A549 (cell line): ENCODE data around the gene TPRX1.

ENCODE experiments used
- EHMT2 ChIP-seq: fragments of 200-600 bp; sonication (generic); IDR thresholded peaks from 2 replicates; pipeline ENCODE4 v1.6.1; 2016; ENCODE audit warnings: antibody characterized with exemption, low read depth, mild to moderate bottlenecking, moderate library complexity
- ELK1 ChIP-seq: fragments of 150-350 bp; IDR thresholded peaks from 2 replicates; pipeline ENCODE4 v1.6.1; 2014; ENCODE audit warnings: low read depth, mild to moderate bottlenecking, low read length
- EP300 ChIP-seq, 2 experiments: fragments of >200 bp; sonication (Bioruptor Twin); formaldehyde crosslinking; IDR thresholded peaks; 2 replicates in 1 of 2; 3 replicates in 1 of 2; pipeline ENCODE4 v1.6.1; 2016 to 2017
- NFE2L2 ChIP-seq: fragments of 150-350 bp; conservative IDR thresholded peaks from 2 replicates; pipeline ENCODE4 v1.6.1; 2014; ENCODE audit warnings: low read length
- NR3C1 ChIP-seq: fragments of >200 bp; sonication (Bioruptor Twin); formaldehyde crosslinking; IDR thresholded peaks from 3 replicates; pipeline ENCODE4 v1.6.1; 2017
- PBX3 ChIP-seq: IDR thresholded peaks from 2 replicates; pipeline ENCODE4 v1.6.1; 2012
- PHF8 ChIP-seq: fragments of 200-600 bp; sonication (generic); IDR thresholded peaks from 2 replicates; pipeline ENCODE4 v1.6.1; 2016; ENCODE audit warnings: low read depth, mild to moderate bottlenecking, antibody characterized with exemption, moderate library complexity, borderline replicate concordance
- POLR2A ChIP-seq: IDR thresholded peaks from 2 replicates; pipeline ENCODE4 v1.6.1; 2012; ENCODE audit warnings: mild to moderate bottlenecking, low read length
- RAD21 ChIP-seq, 2 experiments: fragments of >200 bp in 1 of 2; sonication (Bioruptor Twin) in 1 of 2; formaldehyde crosslinking in 1 of 2; IDR thresholded peaks in 1 of 2; conservative IDR thresholded peaks in 1 of 2; 2 replicates in 1 of 2; 3 replicates in 1 of 2; pipeline ENCODE4 v1.6.1; 2012 to 2018; ENCODE audit warnings: inconsistent platforms in 1 of 2
- REST ChIP-seq: fragments of 200-600 bp; sonication (generic); IDR thresholded peaks from 2 replicates; pipeline ENCODE4 v1.6.1; 2016; ENCODE audit warnings: antibody characterized with exemption, mild to moderate bottlenecking, moderate library complexity
- RFX5 ChIP-seq: fragments of 450-650 bp; IDR thresholded peaks from 2 replicates; pipeline ENCODE4 v1.7.1; 2014; ENCODE audit warnings: antibody characterized with exemption, mild to moderate bottlenecking, moderate library complexity
- TF ChIP-seq, protein P1 (sequence below): fragments of >200 bp; sonication (Bioruptor Twin); formaldehyde crosslinking; IDR thresholded peaks from 3 replicates; pipeline ENCODE4 v1.5.1; 2016

GRCh38 chr19:47853003-47853402 lies 48.7 kb upstream of the TPRX1 start:
- TF ChIP-seq, protein P1, sequence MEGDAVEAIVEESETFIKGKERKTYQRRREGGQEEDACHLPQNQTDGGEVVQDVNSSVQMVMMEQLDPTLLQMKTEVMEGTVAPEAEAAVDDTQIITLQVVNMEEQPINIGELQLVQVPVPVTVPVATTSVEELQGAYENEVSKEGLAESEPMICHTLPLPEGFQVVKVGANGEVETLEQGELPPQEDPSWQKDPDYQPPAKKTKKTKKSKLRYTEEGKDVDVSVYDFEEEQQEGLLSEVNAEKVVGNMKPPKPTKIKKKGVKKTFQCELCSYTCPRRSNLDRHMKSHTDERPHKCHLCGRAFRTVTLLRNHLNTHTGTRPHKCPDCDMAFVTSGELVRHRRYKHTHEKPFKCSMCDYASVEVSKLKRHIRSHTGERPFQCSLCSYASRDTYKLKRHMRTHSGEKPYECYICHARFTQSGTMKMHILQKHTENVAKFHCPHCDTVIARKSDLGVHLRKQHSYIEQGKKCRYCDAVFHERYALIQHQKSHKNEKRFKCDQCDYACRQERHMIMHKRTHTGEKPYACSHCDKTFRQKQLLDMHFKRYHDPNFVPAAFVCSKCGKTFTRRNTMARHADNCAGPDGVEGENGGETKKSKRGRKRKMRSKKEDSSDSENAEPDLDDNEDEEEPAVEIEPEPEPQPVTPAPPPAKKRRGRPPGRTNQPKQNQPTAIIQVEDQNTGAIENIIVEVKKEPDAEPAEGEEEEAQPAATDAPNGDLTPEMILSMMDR, result no peak
- TF ChIP-seq POLR2A, result no peak
- TF ChIP-seq RFX5, result no peak
- TF ChIP-seq EP300 (IDR thresholded peaks at IDR 0.05), result no peak
- TF ChIP-seq ELK1, result no peak
- TF ChIP-seq REST, result no peak
- no peak for TF ChIP-seq NFE2L2
- no peak for TF ChIP-seq RAD21 (conservative IDR thresholded peaks at IDR 0.05 in 1 of 2, IDR thresholded peaks at IDR 0.05 in 1 of 2)
- TF ChIP-seq EHMT2, result no peak
- no peak for TF ChIP-seq PBX3
- no peak for TF ChIP-seq NR3C1
- no peak for TF ChIP-seq PHF8
